ENCODE measurements around the gene STXBP5.
A peak's percentile ranks its signal among the peaks of the same experiment; 100 is the strongest.

The STXBP5 gene

DNA sequence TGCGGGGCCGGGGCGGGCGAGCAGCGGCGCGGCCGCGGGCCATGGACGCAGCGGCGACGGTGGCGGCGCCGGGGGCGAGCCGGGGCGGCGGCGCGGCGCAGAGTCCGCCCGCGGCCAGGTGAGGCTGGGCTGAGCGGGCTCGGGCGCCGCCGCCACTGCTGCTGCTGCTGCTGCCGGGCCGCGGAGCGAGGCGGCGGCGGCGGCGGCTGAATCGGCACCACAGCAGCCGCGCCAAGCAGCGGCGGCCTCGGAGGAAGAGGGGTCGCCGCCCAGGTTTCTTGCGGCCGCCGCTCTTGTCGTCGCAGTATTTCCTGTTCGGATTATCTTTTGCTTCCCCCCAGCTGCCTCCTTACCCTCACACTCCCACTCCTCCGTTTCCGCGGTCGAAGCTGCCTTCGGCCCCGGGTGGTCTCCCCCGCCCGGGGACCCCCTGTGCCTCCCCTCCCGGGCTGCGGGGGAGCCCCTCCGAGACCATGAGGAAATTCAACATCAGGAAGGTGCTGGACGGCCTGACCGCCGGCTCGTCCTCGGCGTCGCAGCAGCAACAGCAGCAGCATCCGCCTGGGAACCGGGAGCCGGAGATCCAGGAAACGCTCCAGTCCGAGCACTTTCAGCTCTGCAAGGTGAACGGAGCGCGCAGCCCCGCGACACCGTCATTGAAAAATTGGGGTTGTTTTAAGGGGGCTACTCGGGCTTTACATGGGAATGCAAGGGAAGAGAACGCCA lies at the start of gene STXBP5:
STXBP5 (plus strand) TSS at position 358 of the 726 bp plus-strand sequence; CDS start at position 474, 116 bp downstream.
- peak within 1 kb of the TSS; percentile 95 for H3K4me3 ChIP-seq (ENCODE audit: low read length)
- TF ChIP-seq, protein P1, sequence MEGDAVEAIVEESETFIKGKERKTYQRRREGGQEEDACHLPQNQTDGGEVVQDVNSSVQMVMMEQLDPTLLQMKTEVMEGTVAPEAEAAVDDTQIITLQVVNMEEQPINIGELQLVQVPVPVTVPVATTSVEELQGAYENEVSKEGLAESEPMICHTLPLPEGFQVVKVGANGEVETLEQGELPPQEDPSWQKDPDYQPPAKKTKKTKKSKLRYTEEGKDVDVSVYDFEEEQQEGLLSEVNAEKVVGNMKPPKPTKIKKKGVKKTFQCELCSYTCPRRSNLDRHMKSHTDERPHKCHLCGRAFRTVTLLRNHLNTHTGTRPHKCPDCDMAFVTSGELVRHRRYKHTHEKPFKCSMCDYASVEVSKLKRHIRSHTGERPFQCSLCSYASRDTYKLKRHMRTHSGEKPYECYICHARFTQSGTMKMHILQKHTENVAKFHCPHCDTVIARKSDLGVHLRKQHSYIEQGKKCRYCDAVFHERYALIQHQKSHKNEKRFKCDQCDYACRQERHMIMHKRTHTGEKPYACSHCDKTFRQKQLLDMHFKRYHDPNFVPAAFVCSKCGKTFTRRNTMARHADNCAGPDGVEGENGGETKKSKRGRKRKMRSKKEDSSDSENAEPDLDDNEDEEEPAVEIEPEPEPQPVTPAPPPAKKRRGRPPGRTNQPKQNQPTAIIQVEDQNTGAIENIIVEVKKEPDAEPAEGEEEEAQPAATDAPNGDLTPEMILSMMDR (conservative IDR thresholded peaks at IDR 0.05; ENCODE audit: low read length) = no peak
- peak; percentile 40 for DNase-seq (ENCODE audit: low read depth)

DNA sequence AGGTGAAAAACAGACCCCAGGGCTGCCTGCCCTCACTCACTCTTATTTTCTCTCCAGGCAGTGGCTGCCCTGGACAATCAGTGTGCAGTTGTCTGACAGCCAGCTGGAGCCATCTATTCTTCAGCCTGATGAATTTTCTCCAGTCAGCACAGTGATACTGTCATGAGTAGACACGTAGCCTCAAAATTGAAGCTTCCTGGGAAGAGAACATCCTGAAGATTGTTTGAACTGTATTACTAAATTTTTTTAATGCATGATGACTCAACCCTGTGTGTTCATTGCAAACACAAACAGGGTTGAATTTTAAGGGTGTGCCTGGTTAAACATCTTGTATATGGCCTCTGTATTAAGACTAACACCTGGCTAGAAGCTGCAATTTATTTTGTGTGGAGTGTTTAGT lies 49.8 kb upstream of the STXBP5 start:
- DNase-seq (ENCODE audit: low read depth) = peak; percentile 42
- H3K4me3 ChIP-seq (ENCODE audit: low read length) = no peak overlapping the region
- TF ChIP-seq, protein P1 (conservative IDR thresholded peaks at IDR 0.05; ENCODE audit: low read length) = no peak

DNA sequence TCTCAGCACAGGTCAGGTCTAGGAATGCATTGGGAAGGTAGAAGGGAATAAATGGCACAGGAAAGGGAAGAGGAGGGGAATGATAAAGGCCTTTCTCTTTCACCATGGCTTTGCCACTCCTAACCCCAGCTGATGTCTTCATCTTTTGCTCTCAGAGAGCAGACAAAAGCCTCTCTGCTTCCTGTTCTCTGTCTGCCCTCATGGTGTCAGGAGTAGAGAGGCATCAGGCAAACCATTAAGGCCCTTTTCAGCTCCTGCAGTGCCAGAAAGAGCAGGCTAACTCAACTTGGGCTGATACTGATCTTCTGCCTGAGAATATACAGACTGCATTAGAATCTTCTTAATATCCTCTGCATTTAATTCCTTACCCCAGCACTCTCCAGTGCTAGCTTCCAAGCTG lies 48.0 kb upstream of the STXBP5 start:
- DNase-seq (ENCODE audit: low read depth) = no peak
- TF ChIP-seq, protein P1 (conservative IDR thresholded peaks at IDR 0.05; ENCODE audit: low read length) = no peak

DNA sequence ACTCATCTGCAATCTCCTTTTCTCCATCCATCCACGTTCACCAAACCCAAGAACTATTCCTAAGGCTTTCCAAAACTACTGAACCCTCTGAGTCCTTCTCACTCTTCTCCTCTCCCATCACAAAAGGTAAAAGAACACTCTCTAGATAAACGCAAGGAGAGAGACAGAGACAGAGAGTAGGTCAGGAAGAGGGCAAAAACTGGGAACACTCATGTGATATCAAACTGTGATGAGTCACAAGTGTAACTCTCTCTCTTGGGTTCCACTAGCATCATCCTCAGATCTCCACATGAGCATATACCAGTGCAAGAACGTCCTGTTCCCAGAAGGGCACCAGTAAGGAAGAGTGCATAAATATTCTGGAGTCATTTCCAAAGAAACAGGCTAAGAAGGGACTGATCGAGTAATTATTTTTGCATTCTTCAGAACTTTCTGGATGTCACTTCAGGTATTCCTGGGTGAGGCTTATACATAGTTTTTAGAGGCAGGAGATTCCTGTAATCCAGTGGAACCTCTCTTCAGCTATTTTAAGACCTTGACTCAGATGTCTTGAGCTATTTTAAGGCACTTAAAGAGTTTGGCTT lies 47.3 kb upstream of the STXBP5 start:
- DNase-seq (ENCODE audit: low read depth) = no peak
- TF ChIP-seq, protein P1 (conservative IDR thresholded peaks at IDR 0.05; ENCODE audit: low read length) = no peak
- H3K4me3 ChIP-seq (ENCODE audit: low read length) = no peak overlapping the region

More for the DNA sequence above, 48.0 kb upstream of the STXBP5 start:
- H3K4me3 ChIP-seq (ENCODE audit: low read length) = no peak overlapping the region

DNA sequence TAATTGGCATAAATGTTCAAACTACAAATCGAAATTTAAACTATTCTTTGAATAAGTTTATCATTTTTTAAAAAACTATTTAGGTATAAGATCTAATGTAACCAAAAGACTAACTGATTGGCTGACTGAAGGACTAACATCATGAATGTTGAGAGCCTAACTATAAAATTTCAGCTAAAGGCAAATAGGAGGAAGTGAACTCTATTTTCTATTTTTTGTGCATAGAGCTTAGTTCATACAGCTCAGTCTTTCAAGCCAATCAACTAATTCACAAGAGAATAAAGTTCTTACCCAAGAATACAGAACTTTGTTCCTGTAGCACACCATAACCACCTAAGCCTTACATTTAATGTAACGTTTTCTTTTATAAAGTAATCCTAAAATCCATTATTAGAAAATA lies 46.3 kb upstream of the STXBP5 start:
- TF ChIP-seq, protein P1 (conservative IDR thresholded peaks at IDR 0.05; ENCODE audit: low read length) = no peak
- DNase-seq (ENCODE audit: low read depth) = no peak
- H3K4me3 ChIP-seq (ENCODE audit: low read length) = no peak overlapping the region

DNA sequence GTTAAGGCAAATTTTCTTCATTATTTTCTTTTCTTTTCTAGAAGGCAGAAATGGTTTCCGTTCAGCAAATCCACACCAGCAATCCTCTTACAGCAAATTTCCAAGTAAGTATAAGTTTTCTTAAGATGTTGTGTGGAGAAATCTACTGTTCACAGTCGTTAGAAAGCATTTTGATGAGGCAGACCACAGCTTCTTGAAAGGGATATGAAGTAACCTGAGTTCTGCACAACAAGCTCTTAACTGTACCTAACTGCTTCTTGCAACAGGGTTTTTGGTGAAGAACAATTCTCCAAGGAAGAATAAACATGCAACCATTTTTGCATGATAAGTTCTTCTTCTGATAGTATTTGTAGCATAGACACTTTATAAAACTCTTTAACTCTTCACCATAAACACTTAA lies 45.3 kb upstream of the STXBP5 start:
- H3K4me3 ChIP-seq (ENCODE audit: low read length) = no peak overlapping the region
- no peak for DNase-seq (ENCODE audit: low read depth)
- TF ChIP-seq, protein P1 (conservative IDR thresholded peaks at IDR 0.05; ENCODE audit: low read length) = no peak

Measured in AG10803 (cell line).